GM21737 (cell line): Measurements from ENCODE around the gene SLC7A5.
"Not testable (repeated sequence)": the region's sequence is repeated elsewhere in the genome, so short reads cannot be mapped to it uniquely, and the experiment has no call there.

Experiments used
- ATAC-seq: cut with Tn5 transposase; IDR thresholded peaks from one replicate; pipeline ENCODE4 v1.9.1; 2021; ENCODE audit warnings: mild to moderate bottlenecking, moderate library complexity; ENCODE audit not compliant: unreplicated experiment

The SLC7A5 gene

GRCh38 chr16:87835882-87836331 is 33.4 kb downstream of the SLC7A5 start:
- no peak for ATAC-seq

GRCh38 chr16:87834668-87835473 is 34.4 kb downstream of the SLC7A5 start:
- no peak for ATAC-seq

- no peak for ATAC-seq
Observed at GRCh38 chr16:87834005-87834667, 35.2 kb downstream of the SLC7A5 start.

GRCh38 chr16:87833548-87833947 is 35.8 kb downstream of the SLC7A5 start:
- no peak for ATAC-seq

GRCh38 chr16:87832741-87833502 is 36.4 kb downstream of the SLC7A5 start:
- no peak for ATAC-seq

- ATAC-seq: no peak
Observed at GRCh38 chr16:87832137-87832527, 37.2 kb downstream of the SLC7A5 start.

- no peak for ATAC-seq
Observed at GRCh38 chr16:87831421-87832136, 37.7 kb downstream of the SLC7A5 start.

GRCh38 chr16:87830673-87831420 is 38.5 kb downstream of the SLC7A5 start:
- no peak for ATAC-seq

GRCh38 chr16:87829988-87830672 is 39.2 kb downstream of the SLC7A5 start:
- no peak for ATAC-seq

- no peak for ATAC-seq
Observed at GRCh38 chr16:87829622-87829980, 39.7 kb downstream of the SLC7A5 start.

- no peak for ATAC-seq
Observed at GRCh38 chr16:87828907-87829621, 40.2 kb downstream of the SLC7A5 start.

- ATAC-seq: no peak
Observed at GRCh38 chr16:87828071-87828906, 41.0 kb downstream of the SLC7A5 start.

GRCh38 chr16:87827588-87827915 is 41.8 kb downstream of the SLC7A5 start:
- ATAC-seq: not testable (repeated sequence)

- ATAC-seq: no peak
Observed at GRCh38 chr16:87826798-87827587, 42.3 kb downstream of the SLC7A5 start.

- not testable (repeated sequence) for ATAC-seq
Observed at GRCh38 chr16:87826407-87826797, 42.9 kb downstream of the SLC7A5 start.

- not testable (repeated sequence) for ATAC-seq
Observed at GRCh38 chr16:87825842-87826120, 43.5 kb downstream of the SLC7A5 start.

- ATAC-seq: no peak
Observed at GRCh38 chr16:87824991-87825841, 44.1 kb downstream of the SLC7A5 start.
